Mesenteric fat pad (tissue), 1 donor: ENCODE measurements around the gene PEAK1. TPM values are rescaled to one million over a fixed set of nuclear protein-coding genes. Genes with fewer than 3 reads are reported as not detected.

Experiments
- DNase-seq: peaks from one replicate; pipeline ENCODE4 v3.0.0-alpha.2; 2020; ENCODE audit warnings: low spot score
- total RNA-seq: library from RNA; stranded (reverse); fragmentation: NEBNext Ultra II Directional; extraction: Animal tissue kit (Norgen Biotek cat#: 25700); gene quantifications from one replicate; pipeline ENCODE4 v1.2.1, GENCODE V29; 2021
- donor health status: DM: yes; HTN: yes; CAD: no.

Gene PEAK1
- total RNA-seq, 1 donor from 2014 or later: 83.4 TPM

DNA sequence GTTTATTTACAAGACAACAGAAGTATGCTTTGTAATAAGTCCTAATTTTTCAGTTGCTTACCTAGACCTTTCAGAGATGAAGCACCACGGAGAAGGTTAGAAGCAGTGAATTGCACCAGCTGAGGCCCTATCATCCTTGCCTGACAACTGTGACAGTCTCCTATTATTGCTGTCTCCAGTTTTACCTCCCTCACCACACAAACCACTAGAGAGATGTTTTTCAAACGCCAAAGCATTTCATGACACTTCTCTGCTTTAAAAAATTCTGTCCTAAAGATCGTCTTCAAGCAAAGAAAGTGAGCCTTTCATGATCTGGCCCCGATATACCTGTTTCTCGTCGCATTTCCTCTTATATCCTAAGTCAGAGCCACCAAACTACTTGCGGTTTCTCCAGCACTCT lies 276.7 kb downstream of the PEAK1 start:
- no peak for DNase-seq

DNA sequence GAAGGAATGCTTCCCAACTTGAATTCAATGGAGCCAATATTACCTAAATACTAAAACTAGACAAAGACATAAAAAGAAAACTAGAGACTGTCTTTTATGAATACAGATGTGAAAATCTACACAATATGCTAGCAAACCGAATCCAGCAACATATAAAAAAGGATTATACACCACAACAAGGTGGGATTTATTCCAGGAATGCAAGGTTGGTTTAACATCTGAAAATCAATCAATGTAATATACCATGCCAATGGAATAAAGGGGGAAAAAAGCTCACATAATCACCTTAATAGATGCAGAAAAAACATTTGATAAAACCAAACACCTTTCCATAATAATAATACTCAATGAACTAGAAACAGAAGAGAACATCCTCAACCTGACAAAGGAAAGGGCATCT lies 279.7 kb downstream of the PEAK1 start:
- DNase-seq: no peak

- DNase-seq: no peak
Observed at GRCh38 chr15:77139312-77139711, 280.6 kb downstream of the PEAK1 start.

DNA sequence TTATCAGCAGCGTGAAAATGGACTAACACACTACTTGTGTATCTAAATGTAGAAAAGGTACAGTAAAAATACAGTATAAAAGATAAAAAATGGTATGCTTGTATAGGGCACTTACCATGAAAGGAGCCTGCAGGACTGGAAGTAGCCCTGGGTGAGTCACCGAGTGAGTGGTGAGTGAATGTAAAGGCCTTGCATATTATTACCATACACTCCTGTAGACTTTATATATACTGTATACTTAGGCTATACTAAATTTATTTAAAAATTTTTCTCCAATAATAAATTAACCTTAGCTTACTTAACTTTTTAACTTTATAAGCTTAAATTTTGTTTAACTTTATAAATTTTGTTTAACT lies 281.8 kb downstream of the PEAK1 start:
- no peak for DNase-seq

DNA sequence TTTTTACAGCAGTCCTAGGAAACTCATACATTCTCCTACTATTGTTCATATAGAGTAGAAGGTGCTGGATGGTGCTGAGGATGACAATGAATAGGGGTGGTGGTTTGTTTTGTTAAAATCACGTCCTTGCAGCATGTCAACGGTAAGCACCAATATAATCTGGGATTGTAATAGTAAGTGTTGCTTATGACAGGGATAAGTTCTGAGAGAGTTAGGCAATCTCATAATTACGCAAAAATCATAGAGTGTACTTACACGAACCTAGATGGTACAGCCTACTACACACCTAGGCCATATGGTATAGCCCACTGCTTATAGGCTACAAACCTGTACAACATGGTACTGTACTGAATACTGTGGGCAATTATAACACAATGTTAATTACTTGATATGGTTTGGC lies 284.7 kb downstream of the PEAK1 start:
- DNase-seq: no peak

GRCh38 chr15:77130315-77130930 lies 289.5 kb downstream of the PEAK1 start:
- no peak for DNase-seq

GRCh38 chr15:77127626-77128025 lies 292.3 kb downstream of the PEAK1 start:
- no peak for DNase-seq

- DNase-seq: no peak
Observed at GRCh38 chr15:77126529-77127326, 293.2 kb downstream of the PEAK1 start.

GRCh38 chr15:77123854-77124253 lies 296.1 kb downstream of the PEAK1 start:
- DNase-seq: no peak

GRCh38 chr15:77122576-77122975 lies 297.3 kb downstream of the PEAK1 start:
- no peak for DNase-seq

GRCh38 chr15:77121599-77121998 lies 298.3 kb downstream of the PEAK1 start:
- DNase-seq: no peak

DNA sequence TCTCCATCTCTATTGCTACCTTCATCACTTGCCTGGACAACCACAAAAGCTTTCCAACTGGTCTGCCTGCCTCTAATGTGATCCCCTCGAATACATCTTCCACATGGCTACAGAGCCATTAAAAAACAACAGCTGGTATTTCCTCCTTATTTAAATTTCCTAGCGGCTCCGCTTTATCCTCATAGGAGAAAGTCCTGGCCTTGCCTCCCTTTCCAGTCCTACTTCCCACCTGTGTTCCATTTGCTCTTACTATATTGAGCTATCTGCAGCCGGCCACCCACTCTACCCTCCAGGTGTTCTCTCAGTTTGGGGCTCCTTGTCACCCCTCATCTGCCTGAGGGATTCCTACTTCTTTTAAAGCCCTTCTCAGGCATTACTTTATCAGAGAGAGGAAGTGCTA lies 299.3 kb downstream of the PEAK1 start:
- no peak for DNase-seq

- no peak for DNase-seq
Observed at GRCh38 chr15:77119446-77119845, 300.5 kb downstream of the PEAK1 start.

DNA sequence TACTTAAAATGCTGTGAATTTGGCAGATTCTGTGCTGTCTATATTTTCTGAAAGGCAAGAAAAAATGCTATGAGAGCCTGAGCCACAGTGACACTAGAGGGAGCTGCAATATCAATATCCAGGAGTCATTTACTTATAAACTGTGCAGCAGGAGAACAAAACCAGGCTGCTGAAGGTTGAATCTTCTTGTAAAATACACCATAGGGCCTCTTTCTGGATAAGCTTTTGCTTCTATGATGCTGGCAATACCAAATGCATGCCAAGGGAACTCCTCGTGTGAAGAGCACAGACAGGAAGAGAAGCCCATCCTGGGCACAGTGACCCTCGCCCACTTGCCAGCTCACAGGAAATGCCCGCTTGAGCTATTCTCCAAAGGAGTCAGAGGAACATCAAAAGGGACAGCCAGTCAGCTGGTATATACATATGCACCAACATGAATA lies 301.0 kb downstream of the PEAK1 start:
- DNase-seq: no peak

GRCh38 chr15:77115179-77115578 lies 304.7 kb downstream of the PEAK1 start:
- DNase-seq: no peak

- DNase-seq: no peak
Observed at GRCh38 chr15:77112838-77113504, 306.9 kb downstream of the PEAK1 start.

DNA sequence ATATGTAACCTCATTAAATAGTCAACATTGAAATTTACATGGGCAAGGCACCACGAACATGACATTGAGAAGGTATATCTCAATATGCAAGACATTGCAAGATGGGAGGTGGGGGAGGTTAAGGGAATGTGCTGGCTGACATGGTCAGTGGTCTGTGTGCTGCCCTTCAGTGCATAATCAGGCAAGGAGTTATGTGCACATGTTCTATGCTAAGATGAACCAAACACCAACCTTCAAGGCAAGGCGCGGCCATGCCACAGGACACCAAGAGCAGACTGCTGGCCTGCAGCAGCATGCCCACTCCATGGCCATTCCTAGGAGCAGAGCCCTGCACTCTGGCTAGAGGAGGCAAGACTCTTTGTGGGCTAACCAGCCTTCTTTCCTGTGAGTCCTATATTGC lies 308.1 kb downstream of the PEAK1 start:
- DNase-seq: no peak

GRCh38 chr15:77107531-77108355 lies 312.2 kb downstream of the PEAK1 start:
- DNase-seq: no peak

GRCh38 chr15:77107068-77107467 lies 312.8 kb downstream of the PEAK1 start:
- no peak for DNase-seq

GRCh38 chr15:77104155-77104554 lies 315.7 kb downstream of the PEAK1 start:
- DNase-seq: no peak

DNA sequence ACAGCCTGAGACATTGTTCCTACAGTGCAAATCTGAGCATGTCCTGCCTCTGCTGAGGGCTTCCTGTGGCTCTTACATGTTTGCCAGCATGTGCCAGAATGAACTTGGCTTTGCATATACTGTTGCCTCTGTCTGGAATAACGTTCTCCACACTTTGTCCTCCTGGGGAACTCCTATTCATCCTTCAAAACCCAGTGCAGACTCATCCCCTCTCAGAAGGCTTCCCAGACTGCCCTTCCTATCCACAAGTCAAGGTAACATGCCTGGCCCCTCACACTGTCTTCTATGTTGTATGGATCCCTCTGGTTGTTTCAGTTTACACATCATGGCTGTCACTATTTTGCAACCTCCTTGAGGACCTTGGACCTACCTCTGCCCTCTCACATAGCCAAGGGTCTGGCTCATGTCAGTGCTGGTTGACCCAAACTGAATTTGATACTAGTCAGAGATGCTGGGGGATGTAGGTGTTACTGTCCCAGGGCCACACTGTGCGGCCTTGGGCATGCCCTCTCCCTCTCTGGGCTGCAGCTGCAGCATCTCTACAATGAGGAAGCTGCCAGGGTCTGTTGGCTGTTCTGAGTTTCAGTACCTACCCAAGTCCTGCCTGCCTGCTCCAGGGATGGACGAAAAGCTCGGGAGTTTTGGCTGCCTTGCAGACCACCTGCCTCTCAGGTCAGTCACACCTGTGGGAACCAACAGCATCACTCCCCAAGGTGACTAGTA lies 320.0 kb downstream of the PEAK1 start:
- DNase-seq: no peak
